ENCODE measurements around the gene PRIMPOL. TPM values are rescaled to one million over a fixed set of nuclear protein-coding genes. Genes with fewer than 3 reads are reported as not detected.

PRIMPOL gene
- total RNA-seq, 1 donor = 19.9 TPM

- H3K4me3 ChIP-seq (ENCODE audit: low read depth, low read length) = no peak overlapping the region
- no peak for TF ChIP-seq CTCF (IDR thresholded peaks at IDR 0.05; ENCODE audit: insufficient read depth, low read depth, low read length)
- DNase-seq (ENCODE audit: low read depth) = no peak
Observed at GRCh38 chr4:184669251-184669650, 19.7 kb downstream of the PRIMPOL start.

GRCh38 chr4:184671101-184671500 lies 21.6 kb downstream of the PRIMPOL start:
- no peak overlapping the region for H3K4me3 ChIP-seq (ENCODE audit: low read depth, low read length)

GRCh38 chr4:184672741-184673140 lies 23.2 kb downstream of the PRIMPOL start:
- TF ChIP-seq CTCF (IDR thresholded peaks at IDR 0.05; ENCODE audit: insufficient read depth, low read depth, low read length) = no peak
- H3K4me3 ChIP-seq (ENCODE audit: low read depth, low read length) = no peak overlapping the region
- DNase-seq (ENCODE audit: low read depth) = no peak

More at GRCh38 chr4:184671101-184671500, 21.6 kb downstream of the PRIMPOL start:
- DNase-seq (ENCODE audit: low read depth) = no peak
- no peak for TF ChIP-seq CTCF (IDR thresholded peaks at IDR 0.05; ENCODE audit: insufficient read depth, low read depth, low read length)

- TF ChIP-seq CTCF (IDR thresholded peaks at IDR 0.05; ENCODE audit: insufficient read depth, low read depth, low read length) = no peak
- DNase-seq (ENCODE audit: low read depth) = no peak
- H3K4me3 ChIP-seq (ENCODE audit: low read depth, low read length) = no peak overlapping the region
Observed at GRCh38 chr4:184674011-184674410, 24.5 kb downstream of the PRIMPOL start.

- no peak overlapping the region for H3K4me3 ChIP-seq (ENCODE audit: low read depth, low read length)
- TF ChIP-seq CTCF (IDR thresholded peaks at IDR 0.05; ENCODE audit: insufficient read depth, low read depth, low read length) = no peak
Observed at GRCh38 chr4:184675018-184675417, 25.5 kb downstream of the PRIMPOL start.

GRCh38 chr4:184675821-184676492 lies 26.4 kb downstream of the PRIMPOL start:
- TF ChIP-seq CTCF (IDR thresholded peaks at IDR 0.05; ENCODE audit: insufficient read depth, low read depth, low read length) = no peak
- no peak overlapping the region for H3K4me3 ChIP-seq (ENCODE audit: low read depth, low read length)
- no peak for DNase-seq (ENCODE audit: low read depth)

More at GRCh38 chr4:184675018-184675417, 25.5 kb downstream of the PRIMPOL start:
- no peak for DNase-seq (ENCODE audit: low read depth)

GRCh38 chr4:184680698-184681097 lies 31.2 kb downstream of the PRIMPOL start:
- TF ChIP-seq CTCF (IDR thresholded peaks at IDR 0.05; ENCODE audit: insufficient read depth, low read depth, low read length) = no peak
- no peak for DNase-seq (ENCODE audit: low read depth)
- no peak overlapping the region for H3K4me3 ChIP-seq (ENCODE audit: low read depth, low read length)

Data from fibroblast of villous mesenchyme (primary cell).